Measurements from ENCODE around the gene GTF2H2. TPM values are rescaled to one million over a fixed set of nuclear protein-coding genes. Genes with fewer than 3 reads are reported as not detected.
"Not testable (repeated sequence)": the region's sequence is repeated elsewhere in the genome, so short reads cannot be mapped to it uniquely, and the experiment has no call there.

GTF2H2 gene
- total RNA-seq, 1 donor from 2014 or later: 29.6 TPM

DNA sequence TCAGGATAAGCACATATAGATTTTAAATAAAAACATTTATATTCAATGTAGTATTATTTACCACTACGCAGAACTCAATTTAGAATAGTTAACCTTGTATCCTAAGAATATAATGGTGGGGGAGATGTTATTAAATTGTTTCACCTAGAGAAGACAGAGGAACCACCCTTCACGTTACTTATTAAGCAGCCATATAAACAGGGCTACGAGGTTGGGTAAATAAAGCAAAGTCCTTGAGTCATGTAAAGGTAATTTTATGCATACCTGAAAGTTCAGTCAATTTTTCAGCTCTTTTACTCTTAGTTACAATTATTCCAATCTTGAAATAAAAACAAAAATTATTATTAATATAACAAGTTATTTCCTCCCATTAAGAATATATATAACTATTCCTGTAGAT, 8.1 kb downstream of the GTF2H2 start:
- not testable (repeated sequence) for H3K27me3 Mint-ChIP-seq (ENCODE audit: unreplicated experiment); H3K4me1 Mint-ChIP-seq (ENCODE audit: unreplicated experiment); H3K36me3 Mint-ChIP-seq (ENCODE audit: unreplicated experiment); H3K27ac Mint-ChIP-seq (ENCODE audit: unreplicated experiment); H3K9me3 Mint-ChIP-seq (ENCODE audit: unreplicated experiment); H3K4me3 Mint-ChIP-seq (ENCODE audit: unreplicated experiment); DNase-seq (ENCODE audit: extremely low spot score, unreplicated experiment)

DNA sequence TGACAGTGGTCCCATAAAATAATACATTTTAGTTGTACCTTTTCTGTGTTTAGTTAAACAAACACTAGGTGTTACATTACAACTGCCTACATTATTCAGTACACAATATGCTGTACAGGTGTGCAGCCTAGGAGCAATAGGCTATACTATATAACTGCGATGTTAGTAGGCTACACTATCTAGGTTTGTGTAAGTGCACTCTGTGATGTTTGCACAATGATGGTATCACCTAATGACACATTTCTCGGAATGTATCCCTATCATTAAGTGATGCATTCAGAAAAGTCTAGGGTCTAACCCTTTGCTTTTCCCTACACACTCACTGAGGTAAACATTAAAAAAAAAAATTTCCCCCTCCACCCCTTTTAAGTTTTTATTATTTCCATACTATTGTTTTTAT, 22.7 kb downstream of the GTF2H2 start:
- H3K36me3 Mint-ChIP-seq (ENCODE audit: unreplicated experiment); H3K4me1 Mint-ChIP-seq (ENCODE audit: unreplicated experiment); H3K27ac Mint-ChIP-seq (ENCODE audit: unreplicated experiment); H3K27me3 Mint-ChIP-seq (ENCODE audit: unreplicated experiment); H3K9me3 Mint-ChIP-seq (ENCODE audit: unreplicated experiment); DNase-seq (ENCODE audit: extremely low spot score, unreplicated experiment); H3K4me3 Mint-ChIP-seq (ENCODE audit: unreplicated experiment): not testable (repeated sequence)

DNA sequence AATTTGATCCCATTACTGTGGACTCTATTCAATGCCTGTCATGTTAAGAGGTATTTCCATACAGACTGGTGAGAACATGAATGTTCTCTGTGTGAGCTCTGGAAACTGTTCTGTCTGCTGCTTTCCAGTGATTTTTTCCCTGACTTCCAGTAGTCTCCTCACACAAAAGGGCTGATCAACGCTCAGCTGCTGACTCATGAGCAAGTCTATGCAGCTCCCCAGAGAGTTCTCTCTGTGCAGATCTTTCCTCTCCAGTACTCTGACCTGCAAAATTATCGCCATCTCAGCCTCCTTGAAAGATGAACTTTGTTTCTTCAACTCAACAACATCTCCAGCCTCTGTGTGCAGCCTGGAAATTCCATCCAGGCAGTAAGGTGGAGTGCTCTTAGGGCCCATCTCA, 23.3 kb downstream of the GTF2H2 start:
- not testable (repeated sequence) for H3K36me3 Mint-ChIP-seq (ENCODE audit: unreplicated experiment); H3K4me3 Mint-ChIP-seq (ENCODE audit: unreplicated experiment); H3K27ac Mint-ChIP-seq (ENCODE audit: unreplicated experiment); H3K4me1 Mint-ChIP-seq (ENCODE audit: unreplicated experiment); H3K9me3 Mint-ChIP-seq (ENCODE audit: unreplicated experiment); H3K27me3 Mint-ChIP-seq (ENCODE audit: unreplicated experiment); DNase-seq (ENCODE audit: extremely low spot score, unreplicated experiment)

- not testable (repeated sequence) for H3K9me3 Mint-ChIP-seq (ENCODE audit: unreplicated experiment); H3K4me1 Mint-ChIP-seq (ENCODE audit: unreplicated experiment); H3K27ac Mint-ChIP-seq (ENCODE audit: unreplicated experiment); H3K27me3 Mint-ChIP-seq (ENCODE audit: unreplicated experiment); DNase-seq (ENCODE audit: extremely low spot score, unreplicated experiment); H3K4me3 Mint-ChIP-seq (ENCODE audit: unreplicated experiment); H3K36me3 Mint-ChIP-seq (ENCODE audit: unreplicated experiment)
Observed at GRCh38 chr5:71031046-71031776, 36.3 kb downstream of the GTF2H2 start.

- not testable (repeated sequence) for H3K27me3 Mint-ChIP-seq (ENCODE audit: unreplicated experiment); DNase-seq (ENCODE audit: extremely low spot score, unreplicated experiment); H3K9me3 Mint-ChIP-seq (ENCODE audit: unreplicated experiment); H3K4me3 Mint-ChIP-seq (ENCODE audit: unreplicated experiment); H3K27ac Mint-ChIP-seq (ENCODE audit: unreplicated experiment); H3K4me1 Mint-ChIP-seq (ENCODE audit: unreplicated experiment); H3K36me3 Mint-ChIP-seq (ENCODE audit: unreplicated experiment)
Observed at GRCh38 chr5:71025289-71025953, 42.1 kb downstream of the GTF2H2 start, which contains the start of gene NAIP. TSS of gene NAIP (minus strand) at chr5:71025339. CDS start at chr5:71012915, 12,424 bp downstream.

DNA sequence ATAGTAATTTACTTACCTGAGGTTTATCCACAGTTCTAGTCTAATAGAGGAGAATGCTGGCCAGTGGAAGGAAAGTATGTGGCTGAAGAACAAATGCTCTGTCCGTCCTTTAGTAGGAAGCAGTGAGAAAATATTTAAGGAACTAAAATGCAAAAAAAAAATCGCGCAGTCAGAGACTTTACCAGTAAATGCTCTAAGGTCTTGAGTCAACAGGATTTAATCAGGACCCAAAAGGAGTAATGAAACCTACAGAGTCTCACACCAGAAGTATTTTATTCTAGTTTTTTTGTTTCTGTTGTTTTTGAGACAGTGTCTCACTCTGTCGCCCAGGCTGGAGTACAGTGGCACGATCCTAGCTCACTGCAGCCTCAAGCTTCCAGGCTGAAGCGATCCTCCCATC, 46.8 kb downstream of the GTF2H2 start:
- not testable (repeated sequence) for H3K27me3 Mint-ChIP-seq (ENCODE audit: unreplicated experiment); DNase-seq (ENCODE audit: extremely low spot score, unreplicated experiment); H3K4me3 Mint-ChIP-seq (ENCODE audit: unreplicated experiment); H3K27ac Mint-ChIP-seq (ENCODE audit: unreplicated experiment); H3K36me3 Mint-ChIP-seq (ENCODE audit: unreplicated experiment); H3K9me3 Mint-ChIP-seq (ENCODE audit: unreplicated experiment); H3K4me1 Mint-ChIP-seq (ENCODE audit: unreplicated experiment)

GRCh38 chr5:71018376-71019005, 49.0 kb downstream of the GTF2H2 start:
- H3K4me1 Mint-ChIP-seq (ENCODE audit: unreplicated experiment); H3K27ac Mint-ChIP-seq (ENCODE audit: unreplicated experiment); DNase-seq (ENCODE audit: extremely low spot score, unreplicated experiment); H3K36me3 Mint-ChIP-seq (ENCODE audit: unreplicated experiment); H3K9me3 Mint-ChIP-seq (ENCODE audit: unreplicated experiment); H3K27me3 Mint-ChIP-seq (ENCODE audit: unreplicated experiment); H3K4me3 Mint-ChIP-seq (ENCODE audit: unreplicated experiment): not testable (repeated sequence)

- Mint-ChIP-seq H3K9me3 (ENCODE audit: unreplicated experiment) (no peaks in the 10 kb centered on the region), H3K27ac (ENCODE audit: unreplicated experiment) (no peak overlapping the region), H3K4me3 (ENCODE audit: unreplicated experiment) (no peak overlapping the region), H3K4me1 (ENCODE audit: unreplicated experiment) (no peaks in the 10 kb centered on the region), H3K36me3 (ENCODE audit: unreplicated experiment) (no peaks in the 10 kb centered on the region), H3K27me3 (ENCODE audit: unreplicated experiment) (no peaks in the 10 kb centered on the region)
- no peak for TF ChIP-seq CTCF (IDR thresholded peaks at IDR 0.05)
- no peak for DNase-seq (ENCODE audit: extremely low spot score, unreplicated experiment)
Observed at GRCh38 chr5:71014176-71014575, 53.3 kb downstream of the GTF2H2 start.

All from osteocyte (in vitro differentiated cells).